Esophagus squamous epithelium (tissue), 5 donors: Measurements from ENCODE around the gene PEX14. TPM values are rescaled to one million over a fixed set of nuclear protein-coding genes. Genes with fewer than 3 reads are reported as not detected.

Experiments used
- DNase-seq: peaks from one replicate; lab custom pipeline; 2025; lab: John Stamatoyannopoulos, UW
- H3K27ac ChIP-seq, 4 donors: fragments of 200-600 bp; sonication (generic); one replicate each; pipeline ENCODE4 v1.5.1; 2016 to 2019; ENCODE audit warnings: mild to moderate bottlenecking in 1 of 4
- H3K27me3 ChIP-seq, 4 donors: fragments of 200-600 bp; sonication (generic); 1 replicate in 3 of 4; 2 replicates in 1 of 4; pipeline versions ENCODE4 v1.5.1 to v1.6.0; 2017 to 2021; ENCODE audit warnings: antibody characterized with exemption in 1 of 4
- H3K36me3 ChIP-seq, 3 donors: fragments of 200-600 bp; sonication (generic); one replicate each; pipeline ENCODE4 v1.5.1; 2016 to 2019
- H3K4me1 ChIP-seq, 3 donors: fragments of 200-600 bp; sonication (generic); one replicate each; pipeline ENCODE4 v1.5.1; 2017 to 2019
- H3K4me3 ChIP-seq, 4 donors: fragments of 200-600 bp; sonication (generic); 1 replicate in 3 of 4; 2 replicates in 1 of 4; pipeline ENCODE4 v1.5.1; 2016 to 2019; ENCODE audit warnings: mild to moderate bottlenecking in 2 of 4, moderate library complexity in 1 of 4
- H3K9me3 ChIP-seq, 3 donors: fragments of 200-600 bp; sonication (generic); one replicate each; pipeline ENCODE4 v1.5.1; 2016 to 2019
- CTCF ChIP-seq, 6 experiments: fragments of 450-650 bp in 4 of 6; fragments of 200-600 bp in 2 of 6; sonication (generic) in 2 of 6; IDR thresholded peaks; one replicate each; pipeline ENCODE4 v1.5.1; 2016 to 2019; ENCODE audit warnings: antibody characterized with exemption in 6 of 6, mild to moderate bottlenecking in 4 of 6, moderate library complexity in 4 of 6
- POLR2A ChIP-seq, 4 donors: fragments of 450-650 bp; IDR thresholded peaks; one replicate each; pipeline ENCODE4 v1.6.1; 2017; ENCODE audit warnings: antibody characterized with exemption in 4 of 4, mild to moderate bottlenecking in 4 of 4, moderate library complexity in 3 of 4
- WGBS, 2 donors: methylation state at CpG; one replicate each; pipeline ENCODE4 v1.1.5; 2018; 5-methylcytosine and 5-hydroxymethylcytosine counted together
- intact Hi-C: fragments of 100-400 bp; cut with DNase I; formaldehyde crosslinking; loops from one replicate; pipeline ENCODE4 v1.15.0; 2022
- total RNA-seq, 4 donors: library from RNA; depleted of rRNA; stranded (reverse); fragments of >200 nt; gene quantifications; one replicate each; pipeline ENCODE4 v1.1.0, GENCODE V29; 2016
- donor health status: DM: yes; HTN: yes; CAD: no.

PEX14 gene
- total RNA-seq, 4 donors from 2014 or later, result 9.4 to 22.9 (median 15.2) TPM

- Histone ChIP-seq H3K4me3 (no peak overlapping the region), H3K4me1 (peaks cover 23 to 73% (median 32%) of the 10 kb centered on the region in 3 donors), H3K27me3 (peaks cover 0 to 5% (median 0%) of the 10 kb centered on the region in 4 donors), H3K9me3 (no peaks in the 10 kb centered on the region), H3K27ac (no peak overlapping the region), H3K36me3 (peaks cover 7 to 94% (median 14%) of the 10 kb centered on the region in 3 donors)
- TF ChIP-seq CTCF (IDR thresholded peaks at IDR 0.05), result no peak
- TF ChIP-seq POLR2A (IDR thresholded peaks at IDR 0.05), result no peak
- intact Hi-C loops, result no loop called here
- no peak for DNase-seq
- whole genome bisulfite sequencing, 2 donors, result 85 to 95% methylated on average over 17 to 20 of the region's 24 CpGs
Observed at GRCh38 chr1:10641976-10642375, 167.2 kb downstream of the PEX14 start.

GRCh38 chr1:10642403-10643080 lies 167.8 kb downstream of the PEX14 start:
- Histone ChIP-seq H3K4me1 (peaks cover 20 to 73% (median 27%) of the 10 kb centered on the region in 3 donors), H3K27ac (no peak overlapping the region), H3K4me3 (no peak overlapping the region), H3K36me3 (peaks cover 7 to 94% (median 14%) of the 10 kb centered on the region in 3 donors), H3K27me3 (peaks cover 0 to 5% (median 0%) of the 10 kb centered on the region in 4 donors), H3K9me3 (no peaks in the 10 kb centered on the region)
- intact Hi-C loops, result no loop called here
- no peak for DNase-seq
- TF ChIP-seq POLR2A (IDR thresholded peaks at IDR 0.05) (no peak), CTCF (IDR thresholded peaks at IDR 0.05) (no peak)
- WGBS, 2 donors, result 83 to 90% methylated on average over 12 to 16 of the region's 31 CpGs

DNA sequence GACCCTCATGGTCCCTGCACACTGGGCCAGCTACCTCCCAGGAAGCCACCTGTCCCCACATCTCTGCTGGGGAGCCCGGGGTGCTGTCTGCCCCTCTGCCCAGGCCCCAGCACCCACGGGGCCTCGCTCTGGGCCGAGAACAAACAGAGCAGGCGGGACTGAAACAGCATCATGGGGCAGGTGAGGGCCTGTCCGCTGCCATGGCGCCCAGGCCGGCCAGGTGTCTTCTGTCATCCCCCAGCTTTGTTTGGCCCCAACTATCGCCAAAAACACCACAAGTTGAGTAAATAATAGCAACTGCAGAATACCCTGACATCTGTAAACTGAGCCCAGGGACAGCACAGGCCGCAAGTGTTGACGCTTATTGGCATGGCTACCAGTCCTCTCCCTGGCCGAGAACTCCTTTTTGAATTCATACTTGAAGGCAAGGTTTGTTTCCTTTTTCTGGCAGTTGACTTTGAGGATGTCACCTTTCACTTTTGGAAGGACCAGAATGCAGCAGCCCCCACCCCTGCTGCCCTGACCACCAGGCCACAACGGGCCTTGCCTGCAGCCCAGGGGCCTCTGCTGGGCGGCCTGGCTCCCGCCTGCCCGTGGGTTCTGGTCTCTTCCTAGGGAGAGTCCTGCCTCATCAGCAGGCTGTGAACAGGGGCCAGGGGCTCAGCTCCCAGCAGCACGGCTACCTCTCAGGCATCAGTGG lies 169.0 kb downstream of the PEX14 start:
- Histone ChIP-seq H3K9me3 (no peaks in the 10 kb centered on the region), H3K4me3 (no peak overlapping the region), H3K27ac (peak overlapping the region; percentile 5 to 48 (median 11)), H3K4me1 (peaks cover 12 to 74% (median 23%) of the 10 kb centered on the region in 3 donors), H3K36me3 (peaks cover 7 to 98% (median 14%) of the 10 kb centered on the region in 3 donors), H3K27me3 (no peaks in the 10 kb centered on the region)
- no peak for DNase-seq
- TF ChIP-seq POLR2A (IDR thresholded peaks at IDR 0.05) (no peak), CTCF (IDR thresholded peaks at IDR 0.05) (no peak)
- WGBS, 2 donors, result 72 to 84% methylated on average over 5 to 7 of the region's 17 CpGs
- intact Hi-C loops, result no loop called here

DNA sequence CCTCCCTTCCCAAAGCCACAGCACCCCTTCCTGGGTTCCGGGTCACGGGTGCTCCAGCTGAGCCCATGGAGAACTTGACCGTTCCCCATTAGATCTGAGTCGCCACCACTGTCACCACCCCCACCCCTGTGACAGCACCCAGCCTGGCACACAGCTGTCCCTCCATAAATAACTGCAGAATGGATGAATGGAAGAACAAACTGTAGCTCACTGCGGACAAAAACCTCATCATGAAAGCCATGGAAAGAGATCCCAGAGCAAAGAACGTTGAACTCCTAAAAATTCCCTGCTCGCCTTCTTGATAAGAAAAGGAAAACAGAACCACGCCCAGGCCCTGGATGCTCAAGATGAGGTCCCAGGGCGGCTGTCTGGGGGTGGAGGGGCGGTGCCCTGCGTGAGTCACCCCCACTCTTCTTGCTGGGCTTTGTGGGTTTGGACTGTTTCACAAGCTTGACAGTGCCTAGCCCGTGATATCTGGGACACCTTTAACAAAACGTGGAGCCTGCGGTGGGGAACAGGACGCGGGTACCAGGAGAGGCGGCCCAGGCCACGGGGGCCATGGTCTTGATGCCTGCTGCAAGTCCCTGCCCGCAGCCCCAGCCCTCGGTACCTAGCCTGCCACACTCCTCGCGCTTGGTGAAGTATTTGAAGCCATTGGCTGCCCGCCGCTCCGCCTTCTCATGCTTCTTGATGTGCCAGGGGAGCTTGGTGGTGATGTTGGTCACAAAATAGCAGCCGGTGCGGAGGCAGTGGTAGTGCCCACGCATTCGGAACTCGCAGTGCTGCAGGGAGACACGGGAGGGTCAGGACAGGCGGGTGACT lies 169.8 kb downstream of the PEX14 start:
- intact Hi-C loops, result no loop called here
- TF ChIP-seq CTCF (IDR thresholded peaks at IDR 0.05) (no peak), POLR2A (IDR thresholded peaks at IDR 0.05) (no peak)
- no peak for DNase-seq
- H3K4me3 ChIP-seq, result no peak overlapping the region
- H3K4me1 ChIP-seq, result peaks cover 12 to 77% (median 23%) of the 10 kb centered on the region in 3 donors
- H3K36me3 ChIP-seq, result peaks cover 7 to 100% (median 11%) of the 10 kb centered on the region in 3 donors
- H3K9me3 ChIP-seq, result no peaks in the 10 kb centered on the region
- no peaks in the 10 kb centered on the region for H3K27me3 ChIP-seq
- peak overlapping the region in 3 of 4 donors; percentile 5 to 48 (median 9) for H3K27ac ChIP-seq
- WGBS, 2 donors, result 77 to 85% methylated on average over 9 to 11 of the region's 32 CpGs
